Measurements from ENCODE around the gene ZFYVE9.

The ZFYVE9 gene

GRCh38 chr1:52150946-52151345, 9.1 kb downstream of the ZFYVE9 start:
- ChIA-PET POLR2A (no interaction called here), CTCF (interaction anchor here (0.8 to 4.2 kb wide), 4 partner anchors 8 to 146 kb away, joined by 3 to 16 read pairs (median 6); no protein-coding TSS in a partner anchor)
- TF ChIP-seq CTCF (IDR thresholded peaks at IDR 0.05; ENCODE audit: insufficient read depth, low read length, missing control alignments) = no peak

GRCh38 chr1:52152572-52152971, 10.7 kb downstream of the ZFYVE9 start:
- CTCF ChIA-PET = interaction anchor here (1.2 to 4.2 kb wide), 2 partner anchors 9 to 10 kb away, joined by 3 to 16 read pairs; no protein-coding TSS in a partner anchor

More at GRCh38 chr1:52150946-52151345, 9.1 kb downstream of the ZFYVE9 start:
- H3K4me3 ChIP-seq (ENCODE audit: low read depth, low read length) = no peak overlapping the region
- DNase-seq (ENCODE audit: low read depth, low spot score) = no peak

GRCh38 chr1:52153010-52153409, 11.1 kb downstream of the ZFYVE9 start:
- CTCF ChIA-PET = interaction anchor here (1.2 to 4.2 kb wide), 2 partner anchors 9 to 10 kb away, joined by 3 to 16 read pairs; no protein-coding TSS in a partner anchor
- POLR2A ChIA-PET = no interaction called here
- DNase-seq (ENCODE audit: low read depth, low spot score) = no peak
- no peak overlapping the region for H3K4me3 ChIP-seq (ENCODE audit: low read depth, low read length)
- no peak for TF ChIP-seq CTCF (IDR thresholded peaks at IDR 0.05; ENCODE audit: insufficient read depth, low read length, missing control alignments)

More at GRCh38 chr1:52152572-52152971, 10.7 kb downstream of the ZFYVE9 start:
- TF ChIP-seq CTCF (IDR thresholded peaks at IDR 0.05; ENCODE audit: insufficient read depth, low read length, missing control alignments) = no peak
- no peak overlapping the region for H3K4me3 ChIP-seq (ENCODE audit: low read depth, low read length)
- no peak for DNase-seq (ENCODE audit: low read depth, low spot score)
- POLR2A ChIA-PET = no interaction called here

GRCh38 chr1:52153898-52154297, 12.0 kb downstream of the ZFYVE9 start:
- no peak for TF ChIP-seq CTCF (IDR thresholded peaks at IDR 0.05; ENCODE audit: insufficient read depth, low read length, missing control alignments)
- POLR2A ChIA-PET = interaction anchor here (0.6 kb wide), 1 partner anchor 399 kb away, joined by 3 read pairs; the partner anchor contains the start of gene TUT4
- no peak overlapping the region for H3K4me3 ChIP-seq (ENCODE audit: low read depth, low read length)
- no peak for DNase-seq (ENCODE audit: low read depth, low spot score)
- CTCF ChIA-PET = interaction anchor here (4.2 kb wide), 1 partner anchor 11 kb away, joined by 16 read pairs; no protein-coding TSS in a partner anchor

- no peak for TF ChIP-seq CTCF (IDR thresholded peaks at IDR 0.05; ENCODE audit: insufficient read depth, low read length, missing control alignments)
- H3K4me3 ChIP-seq (ENCODE audit: low read depth, low read length) = no peak overlapping the region
- POLR2A ChIA-PET = no interaction called here
- CTCF ChIA-PET = no interaction called here
- no peak for DNase-seq (ENCODE audit: low read depth, low spot score)
Observed at GRCh38 chr1:52156460-52156859, 14.6 kb downstream of the ZFYVE9 start.

GRCh38 chr1:52157582-52157981, 15.7 kb downstream of the ZFYVE9 start:
- no peak for DNase-seq (ENCODE audit: low read depth, low spot score)
- ChIA-PET POLR2A (no interaction called here), CTCF (interaction anchor here (0.8 kb wide), 1 partner anchor 139 kb away, joined by 4 read pairs; no protein-coding TSS in a partner anchor)
- TF ChIP-seq CTCF (IDR thresholded peaks at IDR 0.05; ENCODE audit: insufficient read depth, low read length, missing control alignments) = no peak
- no peak overlapping the region for H3K4me3 ChIP-seq (ENCODE audit: low read depth, low read length)
